ENCODE data around the gene HAPLN3.

The HAPLN3 gene

DNA sequence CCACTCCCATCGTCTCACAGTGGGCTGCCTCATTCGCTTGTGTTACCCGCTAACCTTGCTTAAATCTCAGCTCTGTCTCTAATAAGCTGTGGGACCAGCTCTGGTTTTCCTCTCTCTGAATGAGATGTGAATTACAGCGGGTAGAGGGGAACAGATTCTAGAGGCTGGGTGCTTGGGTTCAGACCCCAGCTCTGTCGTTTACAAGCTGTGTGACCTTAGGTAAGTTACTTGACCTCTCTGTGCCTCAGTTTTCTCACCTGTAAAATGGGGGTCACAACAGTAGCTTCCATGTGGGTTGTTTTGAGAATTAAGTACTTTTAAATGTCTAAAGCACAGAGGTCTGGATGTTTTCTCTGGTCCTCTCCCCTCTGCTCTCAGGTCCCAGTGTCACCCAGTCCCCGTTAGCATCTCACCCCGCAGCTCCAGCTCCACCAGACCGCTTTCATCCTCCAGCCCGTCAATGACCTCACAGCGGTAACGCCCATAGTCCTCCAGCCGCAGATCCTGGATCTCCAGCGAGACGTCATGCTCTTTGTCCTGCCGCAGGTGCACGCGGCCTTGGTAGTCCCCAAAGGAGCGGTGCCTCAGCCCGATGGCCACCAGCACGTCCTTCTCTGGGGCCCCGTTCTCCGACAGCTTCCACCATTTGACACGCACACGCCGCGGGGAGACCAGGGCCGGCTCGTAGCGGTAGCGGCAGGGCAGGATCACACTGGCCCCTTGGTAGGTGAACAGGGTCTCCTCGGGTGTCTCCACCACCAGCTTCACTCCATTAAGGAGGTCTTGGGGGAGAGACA, 14.2 kb downstream of the HAPLN3 start:
- Histone ChIP-seq H3K4me3 (ENCODE audit: low read length) (no peak overlapping the region), H3K27me3 (ENCODE audit: control insufficient read depth, insufficient read depth, low read length) (no peaks in the 10 kb centered on the region), H3K9me3 (ENCODE audit: control insufficient read depth, low read length) (no peaks in the 10 kb centered on the region), H3K36me3 (ENCODE audit: control insufficient read depth, insufficient read depth, low read length) (no peaks in the 10 kb centered on the region), H3K9ac (ENCODE audit: low read length) (no peak overlapping the region), H3K4me1 (ENCODE audit: control insufficient read depth, insufficient read depth, low read length) (no peaks in the 10 kb centered on the region)

DNA sequence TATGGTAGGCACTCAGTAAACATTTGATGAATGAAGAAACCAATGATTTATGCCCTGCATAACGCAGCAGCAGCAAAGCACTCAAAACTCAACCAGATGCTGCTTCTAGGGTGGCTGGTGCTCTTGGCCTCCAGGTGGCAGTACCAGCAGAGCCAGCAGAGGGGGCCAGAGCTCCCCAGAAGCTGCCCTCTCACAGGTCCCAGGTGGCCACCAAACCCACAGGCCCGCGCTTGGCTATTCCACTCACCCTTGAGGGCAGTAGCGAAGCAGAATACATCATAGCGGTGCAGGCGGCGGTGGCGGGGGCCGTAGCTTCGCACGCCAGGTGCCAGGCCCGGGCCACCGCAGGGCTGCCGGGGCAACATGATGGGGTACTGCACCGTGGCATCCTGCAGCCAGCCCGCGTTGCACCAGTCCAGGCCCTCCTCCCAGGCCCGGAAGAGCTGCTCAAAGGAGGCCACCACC, 16.6 kb downstream of the HAPLN3 start:
- no peak overlapping the region for H3K9ac ChIP-seq (ENCODE audit: low read length)
- H3K4me3 ChIP-seq (ENCODE audit: low read length) = no peak overlapping the region
- H3K36me3 ChIP-seq (ENCODE audit: control insufficient read depth, insufficient read depth, low read length) = no peaks in the 10 kb centered on the region
- peaks cover 5% of the 10 kb centered on the region for H3K27me3 ChIP-seq (ENCODE audit: control insufficient read depth, insufficient read depth, low read length)
- no peaks in the 10 kb centered on the region for H3K4me1 ChIP-seq (ENCODE audit: control insufficient read depth, insufficient read depth, low read length)
- no peaks in the 10 kb centered on the region for H3K9me3 ChIP-seq (ENCODE audit: control insufficient read depth, low read length)

- Histone ChIP-seq H3K27me3 (ENCODE audit: control insufficient read depth, insufficient read depth, low read length) (peaks cover 11% of the 10 kb centered on the region), H3K9ac (ENCODE audit: low read length) (no peak overlapping the region), H3K36me3 (ENCODE audit: control insufficient read depth, insufficient read depth, low read length) (no peaks in the 10 kb centered on the region), H3K4me1 (ENCODE audit: control insufficient read depth, insufficient read depth, low read length) (no peaks in the 10 kb centered on the region), H3K9me3 (ENCODE audit: control insufficient read depth, low read length) (no peaks in the 10 kb centered on the region), H3K4me3 (ENCODE audit: low read length) (no peak overlapping the region)
Observed at GRCh38 chr15:88877906-88878305, 17.4 kb downstream of the HAPLN3 start.

DNA sequence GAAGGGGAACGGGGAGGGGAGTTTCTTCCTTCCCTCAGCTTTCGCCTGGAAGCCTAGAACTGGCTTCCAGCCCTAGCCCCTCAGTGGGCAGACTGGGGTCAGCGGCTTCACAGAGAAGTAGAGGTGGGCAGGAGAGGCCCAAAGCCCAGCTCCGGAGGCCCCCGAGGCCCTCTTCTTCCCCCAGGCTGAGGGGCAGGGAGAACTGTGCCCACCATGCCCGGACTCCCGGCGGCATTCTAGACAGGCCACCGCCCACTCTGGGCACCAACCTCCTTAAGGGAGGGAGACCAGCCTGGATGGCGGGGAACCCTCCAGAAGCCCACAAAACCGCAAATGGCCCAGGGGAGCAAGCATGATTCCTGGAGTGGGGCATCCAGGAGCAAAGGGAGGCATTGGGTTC, 17.9 kb downstream of the HAPLN3 start:
- peaks cover 16% of the 10 kb centered on the region for H3K27me3 ChIP-seq (ENCODE audit: control insufficient read depth, insufficient read depth, low read length)
- H3K4me1 ChIP-seq (ENCODE audit: control insufficient read depth, insufficient read depth, low read length) = no peaks in the 10 kb centered on the region
- no peaks in the 10 kb centered on the region for H3K9me3 ChIP-seq (ENCODE audit: control insufficient read depth, low read length)
- H3K9ac ChIP-seq (ENCODE audit: low read length) = no peak overlapping the region
- H3K36me3 ChIP-seq (ENCODE audit: control insufficient read depth, insufficient read depth, low read length) = no peaks in the 10 kb centered on the region
- H3K4me3 ChIP-seq (ENCODE audit: low read length) = no peak overlapping the region

DNA sequence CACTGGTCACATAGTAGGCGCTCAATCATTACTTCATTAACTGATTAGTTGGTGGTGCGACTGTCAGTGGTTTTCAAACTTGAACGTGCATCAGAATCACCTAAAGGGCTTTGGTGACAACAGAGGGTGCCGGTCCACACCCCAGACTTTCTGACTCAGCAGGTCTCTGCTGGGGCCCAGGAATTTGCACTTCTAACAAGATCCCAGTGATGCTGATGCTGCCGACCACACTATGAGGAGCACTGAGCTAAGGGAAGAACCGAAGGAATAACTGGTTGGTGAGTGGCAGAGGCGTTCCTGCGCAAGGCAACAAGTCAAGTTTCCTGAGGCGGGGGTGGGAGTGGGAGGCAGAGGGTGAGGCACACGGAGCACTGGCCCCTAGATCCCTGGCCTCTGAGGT, 18.8 kb downstream of the HAPLN3 start:
- Histone ChIP-seq H3K27me3 (ENCODE audit: control insufficient read depth, insufficient read depth, low read length) (peaks cover 22% of the 10 kb centered on the region), H3K9me3 (ENCODE audit: control insufficient read depth, low read length) (no peaks in the 10 kb centered on the region), H3K9ac (ENCODE audit: low read length) (no peak overlapping the region), H3K36me3 (ENCODE audit: control insufficient read depth, insufficient read depth, low read length) (no peaks in the 10 kb centered on the region), H3K4me3 (ENCODE audit: low read length) (no peak overlapping the region), H3K4me1 (ENCODE audit: control insufficient read depth, insufficient read depth, low read length) (no peaks in the 10 kb centered on the region)

GRCh38 chr15:88874684-88875083, 20.7 kb downstream of the HAPLN3 start:
- H3K9ac ChIP-seq (ENCODE audit: low read length) = no peak overlapping the region
- H3K36me3 ChIP-seq (ENCODE audit: control insufficient read depth, insufficient read depth, low read length) = no peaks in the 10 kb centered on the region
- H3K9me3 ChIP-seq (ENCODE audit: control insufficient read depth, low read length) = no peaks in the 10 kb centered on the region
- H3K4me3 ChIP-seq (ENCODE audit: low read length) = no peak overlapping the region
- H3K4me1 ChIP-seq (ENCODE audit: control insufficient read depth, insufficient read depth, low read length) = no peaks in the 10 kb centered on the region
- H3K27me3 ChIP-seq (ENCODE audit: control insufficient read depth, insufficient read depth, low read length) = peaks cover 24% of the 10 kb centered on the region

GRCh38 chr15:88874275-88874674, 21.1 kb downstream of the HAPLN3 start:
- Histone ChIP-seq H3K9ac (ENCODE audit: low read length) (no peak overlapping the region), H3K9me3 (ENCODE audit: control insufficient read depth, low read length) (no peaks in the 10 kb centered on the region), H3K4me1 (ENCODE audit: control insufficient read depth, insufficient read depth, low read length) (no peaks in the 10 kb centered on the region), H3K36me3 (ENCODE audit: control insufficient read depth, insufficient read depth, low read length) (no peaks in the 10 kb centered on the region), H3K4me3 (ENCODE audit: low read length) (no peak overlapping the region), H3K27me3 (ENCODE audit: control insufficient read depth, insufficient read depth, low read length) (peaks cover 24% of the 10 kb centered on the region)

- H3K9ac ChIP-seq (ENCODE audit: low read length) = no peak overlapping the region
- no peaks in the 10 kb centered on the region for H3K9me3 ChIP-seq (ENCODE audit: control insufficient read depth, low read length)
- no peaks in the 10 kb centered on the region for H3K36me3 ChIP-seq (ENCODE audit: control insufficient read depth, insufficient read depth, low read length)
- H3K27me3 ChIP-seq (ENCODE audit: control insufficient read depth, insufficient read depth, low read length) = peaks cover 24% of the 10 kb centered on the region
- H3K4me1 ChIP-seq (ENCODE audit: control insufficient read depth, insufficient read depth, low read length) = no peaks in the 10 kb centered on the region
- H3K4me3 ChIP-seq (ENCODE audit: low read length) = no peak overlapping the region
Observed at GRCh38 chr15:88873786-88874185, 21.6 kb downstream of the HAPLN3 start.

GRCh38 chr15:88872706-88873105, 22.6 kb downstream of the HAPLN3 start:
- H3K9me3 ChIP-seq (ENCODE audit: control insufficient read depth, low read length) = no peaks in the 10 kb centered on the region
- H3K4me1 ChIP-seq (ENCODE audit: control insufficient read depth, insufficient read depth, low read length) = no peaks in the 10 kb centered on the region
- peaks cover 24% of the 10 kb centered on the region for H3K27me3 ChIP-seq (ENCODE audit: control insufficient read depth, insufficient read depth, low read length)
- no peak overlapping the region for H3K9ac ChIP-seq (ENCODE audit: low read length)
- H3K36me3 ChIP-seq (ENCODE audit: control insufficient read depth, insufficient read depth, low read length) = no peaks in the 10 kb centered on the region
- no peak overlapping the region for H3K4me3 ChIP-seq (ENCODE audit: low read length)

- Histone ChIP-seq H3K27me3 (ENCODE audit: control insufficient read depth, insufficient read depth, low read length) (peaks cover 24% of the 10 kb centered on the region), H3K9me3 (ENCODE audit: control insufficient read depth, low read length) (no peaks in the 10 kb centered on the region), H3K36me3 (ENCODE audit: control insufficient read depth, insufficient read depth, low read length) (no peaks in the 10 kb centered on the region), H3K9ac (ENCODE audit: low read length) (no peak overlapping the region), H3K4me3 (ENCODE audit: low read length) (no peak overlapping the region), H3K4me1 (ENCODE audit: control insufficient read depth, insufficient read depth, low read length) (no peaks in the 10 kb centered on the region)
Observed at GRCh38 chr15:88872106-88872505, 23.2 kb downstream of the HAPLN3 start.

DNA sequence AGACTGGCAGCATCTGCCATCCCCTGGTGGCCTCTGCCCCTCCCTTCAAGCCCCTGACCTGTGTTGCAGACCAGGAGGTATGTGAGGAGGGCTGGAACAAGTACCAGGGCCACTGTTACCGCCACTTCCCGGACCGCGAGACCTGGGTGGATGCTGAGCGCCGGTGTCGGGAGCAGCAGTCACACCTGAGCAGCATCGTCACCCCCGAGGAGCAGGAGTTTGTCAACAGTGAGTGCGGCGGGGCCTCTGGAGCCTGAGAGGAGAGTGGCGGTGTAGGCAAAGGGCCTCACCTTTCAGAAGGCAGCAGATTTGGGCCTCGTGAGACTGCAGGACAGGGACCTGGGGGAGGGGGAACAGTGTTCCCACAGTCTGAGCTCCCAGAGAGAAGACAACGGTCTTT, 24.0 kb downstream of the HAPLN3 start:
- no peaks in the 10 kb centered on the region for H3K36me3 ChIP-seq (ENCODE audit: control insufficient read depth, insufficient read depth, low read length)
- H3K9ac ChIP-seq (ENCODE audit: low read length) = no peak overlapping the region
- no peaks in the 10 kb centered on the region for H3K4me1 ChIP-seq (ENCODE audit: control insufficient read depth, insufficient read depth, low read length)
- H3K4me3 ChIP-seq (ENCODE audit: low read length) = no peak overlapping the region
- peaks cover 24% of the 10 kb centered on the region for H3K27me3 ChIP-seq (ENCODE audit: control insufficient read depth, insufficient read depth, low read length)
- H3K9me3 ChIP-seq (ENCODE audit: control insufficient read depth, low read length) = no peaks in the 10 kb centered on the region

- H3K9ac ChIP-seq (ENCODE audit: low read length) = no peak overlapping the region
- no peaks in the 10 kb centered on the region for H3K27me3 ChIP-seq (ENCODE audit: control insufficient read depth, insufficient read depth, low read length)
- no peak overlapping the region for H3K4me3 ChIP-seq (ENCODE audit: low read length)
- H3K4me1 ChIP-seq (ENCODE audit: control insufficient read depth, insufficient read depth, low read length) = no peaks in the 10 kb centered on the region
- no peaks in the 10 kb centered on the region for H3K9me3 ChIP-seq (ENCODE audit: control insufficient read depth, low read length)
- H3K36me3 ChIP-seq (ENCODE audit: control insufficient read depth, insufficient read depth, low read length) = no peaks in the 10 kb centered on the region
Observed at GRCh38 chr15:88866295-88866881, 29.0 kb downstream of the HAPLN3 start.

Data from mucosa of stomach (tissue), 1 donor.